Esophagus muscularis mucosa (tissue), 4 donors: Measurements from ENCODE around the gene TMEM150C.

Experiments
- CTCF ChIP-seq, 3 experiments: fragments of 200-600 bp in 2 of 3; fragments of 450-650 bp in 1 of 3; sonication (generic) in 2 of 3; IDR thresholded peaks; one replicate each; pipeline ENCODE4 v1.5.1; 2017 to 2019; ENCODE audit warnings: antibody characterized with exemption in 3 of 3, mild to moderate bottlenecking in 2 of 3, moderate library complexity in 1 of 3
- EP300 ChIP-seq: sonication (generic); formaldehyde crosslinking; IDR thresholded peaks from one replicate; pipeline ENCODE4 v1.6.1; 2017; ENCODE audit warnings: antibody characterized with exemption
- POLR2A ChIP-seq: fragments of 450-650 bp; IDR thresholded peaks from one replicate; pipeline ENCODE4 v1.6.1; 2017; ENCODE audit warnings: antibody characterized with exemption, moderate library complexity, mild to moderate bottlenecking, low read depth
- POLR2AphosphoS5 ChIP-seq, 2 donors: sonication (generic); formaldehyde crosslinking; IDR thresholded peaks; one replicate each; pipeline ENCODE4 v1.6.1; 2017; ENCODE audit warnings: antibody characterized with exemption in 2 of 2

DNA sequence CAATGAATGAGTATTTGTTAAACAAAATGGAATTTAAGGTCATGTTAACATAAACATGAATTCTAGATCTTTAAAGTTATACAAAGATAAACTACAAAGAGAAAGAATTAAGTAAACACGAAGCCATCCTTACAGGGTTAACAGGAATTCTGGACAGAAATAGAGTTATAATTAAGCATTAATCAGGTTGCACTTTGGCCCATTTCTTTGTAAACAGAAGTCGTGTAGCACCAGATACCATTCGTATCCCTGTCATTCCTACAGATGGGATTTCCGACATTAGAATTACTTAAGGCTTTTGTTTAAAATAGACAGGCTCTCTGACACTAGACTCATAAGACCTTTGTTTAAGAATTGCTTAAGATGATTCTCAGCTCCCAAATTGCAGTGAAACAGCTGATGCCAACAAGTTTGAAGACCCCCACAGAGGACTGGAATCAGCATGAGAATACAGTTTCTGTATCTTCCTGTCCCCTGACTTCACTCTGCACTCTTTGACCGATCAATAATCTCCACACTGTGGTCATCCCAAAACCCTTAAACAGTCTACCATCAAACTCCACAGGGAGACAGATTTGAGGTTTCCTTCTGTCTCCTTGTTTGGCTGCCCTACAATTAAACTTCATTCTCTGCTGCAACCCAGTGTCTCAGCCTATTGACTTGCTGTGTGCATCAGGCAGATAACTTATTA, 22.3 kb upstream of the TMEM150C start:
- TF ChIP-seq POLR2A, result no peak
- no peak for TF ChIP-seq POLR2AphosphoS5 (IDR thresholded peaks at IDR 0.05)
- no peak for TF ChIP-seq CTCF (IDR thresholded peaks at IDR 0.05)
- no peak for TF ChIP-seq EP300
